LNCaP clone FGC (cell line): ENCODE measurements around the gene PCBP3.

Experiments used
- DNase-seq: peaks from one replicate; pipeline ENCODE4 v3.0.0-alpha.2; 2011; ENCODE audit warnings: low read depth
- H3K4me3 ChIP-seq: 2 replicates; pipeline ENCODE4 v1.5.1; 2011; ENCODE audit warnings: mild to moderate bottlenecking, low read depth, low read length, control low read depth
- TF ChIP-seq, protein P1 (sequence below): IDR thresholded peaks from 2 replicates; pipeline ENCODE4 v1.5.1; 2012; ENCODE audit warnings: mild to moderate bottlenecking; ENCODE audit not compliant: control insufficient read depth, insufficient read depth; ENCODE audit errors: extremely low read depth

Gene PCBP3

DNA sequence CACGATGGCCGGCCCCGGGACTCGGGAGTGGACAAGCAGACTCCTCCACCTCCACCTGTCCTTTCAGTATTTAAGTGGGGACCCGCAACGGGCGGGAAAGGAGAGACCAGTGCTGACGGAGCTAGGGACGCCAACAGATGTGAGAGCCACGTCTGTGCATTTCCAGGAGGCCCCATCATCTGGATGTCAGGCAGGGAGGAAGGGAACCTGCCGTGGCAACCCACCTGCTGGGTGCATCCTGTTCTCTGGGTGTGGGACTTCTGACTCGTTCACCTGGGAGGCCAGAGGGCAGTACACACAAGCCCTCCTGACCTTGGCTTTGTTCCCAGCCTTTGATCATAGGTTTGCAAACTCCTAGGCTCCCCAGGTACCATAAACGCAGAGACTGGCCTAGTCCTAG lies 5.6 kb upstream of the PCBP3 start:
- H3K4me3 ChIP-seq, result no peak overlapping the region
- DNase-seq, result no peak
- TF ChIP-seq, protein P1, sequence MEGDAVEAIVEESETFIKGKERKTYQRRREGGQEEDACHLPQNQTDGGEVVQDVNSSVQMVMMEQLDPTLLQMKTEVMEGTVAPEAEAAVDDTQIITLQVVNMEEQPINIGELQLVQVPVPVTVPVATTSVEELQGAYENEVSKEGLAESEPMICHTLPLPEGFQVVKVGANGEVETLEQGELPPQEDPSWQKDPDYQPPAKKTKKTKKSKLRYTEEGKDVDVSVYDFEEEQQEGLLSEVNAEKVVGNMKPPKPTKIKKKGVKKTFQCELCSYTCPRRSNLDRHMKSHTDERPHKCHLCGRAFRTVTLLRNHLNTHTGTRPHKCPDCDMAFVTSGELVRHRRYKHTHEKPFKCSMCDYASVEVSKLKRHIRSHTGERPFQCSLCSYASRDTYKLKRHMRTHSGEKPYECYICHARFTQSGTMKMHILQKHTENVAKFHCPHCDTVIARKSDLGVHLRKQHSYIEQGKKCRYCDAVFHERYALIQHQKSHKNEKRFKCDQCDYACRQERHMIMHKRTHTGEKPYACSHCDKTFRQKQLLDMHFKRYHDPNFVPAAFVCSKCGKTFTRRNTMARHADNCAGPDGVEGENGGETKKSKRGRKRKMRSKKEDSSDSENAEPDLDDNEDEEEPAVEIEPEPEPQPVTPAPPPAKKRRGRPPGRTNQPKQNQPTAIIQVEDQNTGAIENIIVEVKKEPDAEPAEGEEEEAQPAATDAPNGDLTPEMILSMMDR, result no peak

DNA sequence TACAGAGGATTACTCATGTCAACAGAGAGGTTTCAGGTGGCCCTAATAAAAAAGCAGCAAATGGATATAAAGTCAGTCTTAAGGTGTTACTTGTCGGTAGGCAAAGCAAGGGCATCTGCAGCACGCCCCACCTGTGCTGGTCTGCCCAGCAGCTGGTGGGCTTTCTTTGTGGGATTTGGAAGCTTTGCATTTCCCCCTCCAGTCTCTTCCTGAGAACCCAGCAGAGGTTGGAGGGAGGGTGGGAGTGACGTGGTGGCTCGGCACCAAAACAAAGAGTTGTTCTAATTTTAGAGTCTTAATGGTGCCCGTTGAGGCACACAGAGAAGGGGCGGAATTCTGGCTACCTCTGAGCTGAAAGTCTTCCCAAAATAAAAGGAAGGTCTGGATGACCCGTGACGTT lies 4.8 kb upstream of the PCBP3 start:
- TF ChIP-seq, protein P1, result no peak
- no peak for DNase-seq
- H3K4me3 ChIP-seq, result no peak overlapping the region

DNA sequence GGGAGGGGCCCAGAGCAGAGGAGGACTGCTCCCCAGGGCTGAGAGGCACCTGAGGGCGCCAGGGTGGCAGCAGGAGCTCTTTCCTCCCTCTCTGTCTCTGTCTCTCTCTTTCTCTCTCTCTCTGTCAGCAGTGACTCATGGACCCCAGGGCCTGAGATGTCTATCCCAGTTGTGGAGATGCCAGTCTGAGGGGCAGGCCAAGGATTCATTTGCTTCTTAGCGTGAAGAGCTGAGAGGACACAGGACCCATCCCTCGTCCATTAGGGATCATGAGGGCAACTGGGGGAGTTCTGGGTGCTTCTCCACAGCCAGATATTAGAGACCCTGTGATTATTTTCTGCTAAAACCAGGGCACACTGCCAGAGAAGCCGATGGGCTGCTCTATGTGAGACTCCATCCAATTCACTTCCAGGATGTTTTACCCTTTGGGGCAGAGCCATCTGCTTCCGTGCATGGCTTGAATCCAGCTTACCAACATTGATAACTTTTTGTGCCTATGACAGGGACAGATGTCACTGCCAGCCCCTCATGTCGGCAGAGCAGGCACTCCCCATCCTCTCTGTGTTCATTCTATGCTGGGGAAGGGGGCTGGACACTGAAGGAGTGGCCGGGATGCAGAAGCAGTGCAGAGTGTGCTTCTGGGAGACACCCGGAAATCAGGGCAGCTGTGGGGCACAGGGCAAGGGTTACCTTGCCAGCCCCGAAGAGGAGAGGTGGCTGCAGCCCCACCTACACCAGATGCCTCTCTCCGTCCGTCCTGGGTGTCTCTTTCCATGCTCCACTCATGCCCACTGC lies 4.1 kb upstream of the PCBP3 start:
- H3K4me3 ChIP-seq, result no peak overlapping the region
- DNase-seq, result no peak
- TF ChIP-seq, protein P1, result no peak

DNA sequence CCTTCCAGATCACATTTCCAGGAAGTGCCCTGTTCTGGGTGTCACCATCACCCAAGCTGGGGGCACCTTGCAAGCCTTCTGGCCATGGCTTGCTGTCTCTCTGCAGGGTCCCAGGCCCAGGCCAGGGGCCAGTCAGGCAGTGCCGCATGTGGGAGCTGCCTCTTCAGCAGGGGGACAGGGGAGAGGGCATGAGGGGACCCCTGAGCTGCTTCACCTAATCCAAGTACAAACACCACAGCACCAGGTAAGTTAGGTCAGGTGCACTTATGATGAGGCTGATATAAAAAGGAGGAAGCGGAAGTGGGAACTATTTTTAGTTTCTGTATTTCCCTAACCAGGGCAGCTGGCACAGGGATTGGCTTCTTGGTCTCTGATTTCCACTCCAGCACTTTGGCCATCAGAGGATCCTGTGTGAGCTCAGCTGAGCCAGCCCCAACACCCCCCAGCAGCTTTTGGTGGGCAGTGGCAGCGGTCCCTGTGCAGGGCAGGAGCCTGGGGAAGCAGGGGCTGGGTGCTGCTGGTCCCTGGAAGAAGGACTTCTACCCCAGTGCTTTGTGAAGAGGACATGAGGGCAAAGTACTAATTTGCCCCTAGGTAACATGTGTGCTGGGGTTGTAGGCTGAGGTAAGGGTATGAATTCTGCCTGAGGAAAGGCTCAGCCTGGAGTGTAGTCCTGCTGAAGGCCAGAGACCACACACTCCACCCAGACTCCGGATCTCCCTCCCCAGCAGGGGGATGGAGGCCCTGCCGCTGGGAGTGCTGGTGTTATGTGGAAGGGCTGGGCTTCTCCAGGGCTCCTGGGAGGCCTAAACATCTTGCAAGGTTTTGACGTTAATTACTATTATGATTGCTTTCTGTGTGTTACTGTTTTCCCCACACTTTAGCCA lies 3.3 kb upstream of the PCBP3 start:
- H3K4me3 ChIP-seq, result no peak overlapping the region
- no peak for DNase-seq
- TF ChIP-seq, protein P1, result no peak

DNA sequence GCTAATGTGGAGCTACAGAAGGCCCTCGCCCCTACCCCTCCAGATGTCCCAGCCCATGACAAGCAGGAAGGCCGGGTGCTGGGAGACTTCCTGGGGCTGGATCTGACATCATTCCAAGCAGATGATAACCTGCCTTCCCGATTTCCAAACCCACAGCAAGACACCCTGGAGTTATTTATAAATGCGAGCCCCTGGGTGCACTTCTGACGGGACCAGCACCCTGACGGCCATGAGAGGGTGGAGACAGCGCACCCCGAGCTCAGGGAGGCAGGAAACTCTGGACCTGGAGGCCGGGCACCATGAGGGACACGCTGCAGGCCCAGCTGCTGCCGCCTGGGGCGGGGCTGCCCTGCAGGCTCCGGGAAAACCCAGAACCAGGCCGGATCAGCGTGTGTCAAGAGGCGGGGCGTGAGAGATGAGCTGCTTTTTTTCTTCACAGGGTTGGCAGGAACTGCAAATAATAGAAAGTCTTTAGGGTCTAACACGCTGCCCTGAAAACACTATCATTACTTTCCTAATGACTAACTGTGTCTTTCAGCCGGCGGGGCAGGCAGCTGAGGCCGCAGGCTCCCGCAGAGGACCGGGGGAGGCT lies 2.5 kb upstream of the PCBP3 start:
- TF ChIP-seq, protein P1, result no peak
- H3K4me3 ChIP-seq, result no peak overlapping the region
- peak; percentile 21 for DNase-seq

DNA sequence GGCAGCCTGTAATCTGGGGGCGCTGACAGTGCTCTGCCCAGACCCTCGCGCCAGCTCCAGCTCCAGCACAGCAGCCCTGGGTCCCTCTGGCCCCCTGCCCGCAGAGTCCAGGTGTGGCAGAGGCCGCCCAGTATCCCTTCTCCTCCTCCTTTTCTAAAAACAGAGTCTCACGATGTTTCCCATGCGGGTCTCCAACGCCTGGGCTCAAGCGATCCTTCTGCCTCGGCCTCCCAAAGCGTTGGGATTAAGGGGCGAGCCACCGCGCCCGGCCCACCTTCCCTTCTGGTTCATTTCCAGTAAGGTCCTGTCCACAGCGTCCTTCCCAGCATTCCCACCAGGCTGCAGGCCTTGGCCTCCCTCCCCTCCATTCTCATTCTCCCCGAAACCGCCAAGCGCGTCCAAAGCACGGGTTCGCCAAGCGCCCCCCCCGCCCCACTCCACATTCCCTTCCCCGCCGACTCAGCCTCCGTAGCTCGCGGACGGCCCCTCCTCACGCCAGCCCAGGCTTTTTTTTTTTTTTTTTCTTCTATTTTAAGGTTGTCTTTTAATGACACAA lies 2.0 kb upstream of the PCBP3 start:
- TF ChIP-seq, protein P1, result no peak
- DNase-seq, result no peak
- H3K4me3 ChIP-seq, result no peak overlapping the region
